Measurements from ENCODE around the gene HERC2.
"Not testable (repeated sequence)": the region's sequence is repeated elsewhere in the genome, so short reads cannot be mapped to it uniquely, and the experiment has no call there.

Gene HERC2

DNA sequence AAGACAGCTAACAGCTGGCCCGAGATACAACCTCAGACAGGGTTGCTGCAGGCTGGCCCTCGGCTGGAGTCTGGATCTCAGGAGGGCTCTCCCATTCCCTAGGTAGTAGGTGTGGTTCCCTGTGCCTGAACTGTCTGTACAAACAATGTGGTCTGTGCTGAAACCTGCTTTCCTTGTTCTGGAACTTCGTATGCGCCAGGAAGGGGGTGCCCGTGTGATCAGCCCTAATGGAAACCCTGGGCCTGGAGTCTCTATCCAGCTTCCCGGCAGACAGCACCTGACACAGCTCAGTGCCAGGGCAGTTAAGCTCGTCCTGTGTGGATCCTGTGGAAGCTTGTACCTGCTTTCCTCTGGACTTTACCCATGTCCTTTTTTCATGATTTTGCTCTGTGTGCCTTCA, 99.4 kb downstream of the HERC2 start:
- DNase-seq (ENCODE audit: low read depth in 4 of 4, low spot score in 1 of 4): not testable (repeated sequence)

DNA sequence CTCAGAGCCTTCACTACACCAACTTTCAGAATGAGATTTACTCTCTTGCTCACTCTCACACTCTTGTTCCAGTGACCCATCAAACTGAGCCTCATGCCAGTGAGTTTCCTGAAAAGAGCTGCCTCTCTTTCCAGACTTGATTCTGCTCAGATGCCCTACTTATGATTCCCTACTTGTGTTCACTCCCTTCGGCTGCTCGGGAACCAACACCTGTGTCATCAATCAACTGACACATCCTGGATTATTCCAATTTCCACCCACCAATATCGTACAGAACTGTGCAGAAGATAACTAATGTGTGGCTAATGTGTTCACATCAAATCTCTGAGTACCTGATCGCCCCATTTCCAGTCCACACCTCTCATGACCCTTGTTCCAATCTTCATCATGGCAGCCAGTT, 100.3 kb downstream of the HERC2 start:
- not testable (repeated sequence) for DNase-seq (ENCODE audit: low read depth in 4 of 4, low spot score in 1 of 4)

DNA sequence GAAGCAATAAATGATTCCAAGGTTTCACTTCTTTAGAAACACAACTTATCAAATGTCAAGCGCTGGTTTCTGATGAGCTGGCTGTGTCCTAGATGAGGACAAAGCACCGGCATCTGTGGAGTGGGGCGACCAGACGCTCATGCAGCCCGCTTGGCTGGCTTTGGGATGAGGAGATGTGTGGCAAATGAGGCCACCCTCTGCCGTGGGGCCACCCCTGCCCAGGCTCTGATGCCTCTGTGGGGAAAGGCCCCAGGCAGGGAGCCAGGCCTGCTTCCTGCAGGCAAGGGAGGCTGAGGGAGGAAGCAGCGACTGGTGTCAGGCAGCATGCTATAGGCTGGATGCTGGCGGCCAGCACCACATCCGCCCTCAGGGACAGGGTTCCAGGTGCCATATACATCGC, 102.9 kb downstream of the HERC2 start:
- no peak for DNase-seq (ENCODE audit: low read depth in 4 of 4, low spot score in 1 of 4)

DNA sequence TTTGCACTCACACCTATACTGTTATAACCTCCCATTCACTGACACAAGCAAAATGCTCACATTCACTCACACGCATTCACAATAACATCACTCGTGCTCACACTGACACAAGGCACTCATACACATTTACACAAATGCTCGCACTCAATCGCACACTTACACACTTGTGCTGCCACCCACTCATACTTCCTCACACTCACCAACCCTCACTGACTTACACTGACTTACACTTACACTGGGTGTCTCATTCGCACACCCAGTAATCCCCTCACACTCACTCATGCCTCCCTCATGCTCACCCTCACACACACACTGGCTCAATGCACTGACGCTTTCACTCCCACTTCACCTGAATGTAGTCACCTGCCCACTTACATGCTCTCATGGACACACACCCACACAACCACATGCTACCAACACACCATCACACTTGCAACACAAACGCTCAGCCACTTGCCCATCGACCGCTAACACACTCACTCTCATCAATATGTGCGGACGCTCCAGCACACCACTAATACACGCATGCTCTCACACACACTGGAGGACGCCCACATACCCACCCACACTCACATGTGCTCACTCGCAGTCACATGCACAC, 104.9 kb downstream of the HERC2 start:
- not testable (repeated sequence) for DNase-seq (ENCODE audit: low read depth in 4 of 4, low spot score in 1 of 4)

DNA sequence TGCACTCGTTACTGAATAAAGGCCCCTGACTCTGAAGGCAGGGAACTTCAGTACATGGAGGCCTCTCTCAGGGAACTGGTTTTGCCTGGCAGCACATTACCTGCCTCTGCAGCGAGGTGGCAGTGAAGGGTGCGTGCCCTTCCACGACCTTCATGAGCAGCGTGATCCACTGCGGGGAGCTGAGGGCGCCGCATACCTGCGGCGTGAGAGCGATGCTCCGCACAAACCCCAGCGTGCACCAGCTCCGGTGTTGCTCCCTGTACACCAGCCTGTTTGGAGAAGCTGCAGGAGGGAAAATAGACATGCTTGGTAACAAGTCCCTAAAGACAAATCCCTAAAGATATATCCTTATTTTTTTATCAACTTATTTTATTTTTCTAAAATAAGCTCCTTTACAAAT, 106.5 kb downstream of the HERC2 start:
- DNase-seq (ENCODE audit: low read depth in 4 of 4, low spot score in 1 of 4): not testable (repeated sequence)

DNA sequence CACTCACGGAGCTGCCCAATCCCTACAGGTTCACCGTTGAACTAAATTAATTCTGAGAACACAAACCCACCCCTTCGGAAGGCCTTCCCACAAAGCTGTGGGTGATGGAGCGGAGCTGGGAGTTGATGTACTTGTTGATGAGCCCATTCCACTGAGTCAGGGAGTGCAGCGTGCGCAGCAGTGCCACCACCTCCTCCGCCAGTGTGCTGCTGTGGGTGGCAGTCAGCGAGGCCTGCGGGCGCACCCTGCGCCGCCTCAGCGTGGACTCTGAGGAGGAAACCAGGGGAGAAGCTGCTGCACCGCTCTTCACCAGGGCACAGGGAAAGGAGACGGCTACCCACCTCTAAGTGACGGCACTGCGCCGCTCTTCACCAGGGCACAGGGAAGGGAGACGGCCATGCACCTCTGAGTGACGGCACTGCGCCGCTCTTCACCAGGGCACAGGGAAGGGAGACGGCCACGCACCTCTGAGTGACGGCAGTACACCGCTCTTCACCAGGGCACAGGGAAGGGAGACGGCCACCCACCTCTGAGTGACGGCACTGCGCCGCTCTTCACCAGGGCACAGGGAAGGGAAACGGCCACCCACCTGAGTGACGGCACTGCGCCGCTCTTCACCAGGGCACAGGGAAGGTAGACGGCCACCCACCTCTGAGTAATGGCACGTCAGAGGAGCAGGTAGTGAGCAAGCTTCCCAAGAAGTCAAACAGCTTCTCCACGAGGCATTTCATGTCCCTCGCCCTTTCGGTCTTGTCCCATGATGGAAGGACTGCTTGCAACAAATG, 107.8 kb downstream of the HERC2 start:
- not testable (repeated sequence) for DNase-seq (ENCODE audit: low read depth in 4 of 4, low spot score in 1 of 4)

DNA sequence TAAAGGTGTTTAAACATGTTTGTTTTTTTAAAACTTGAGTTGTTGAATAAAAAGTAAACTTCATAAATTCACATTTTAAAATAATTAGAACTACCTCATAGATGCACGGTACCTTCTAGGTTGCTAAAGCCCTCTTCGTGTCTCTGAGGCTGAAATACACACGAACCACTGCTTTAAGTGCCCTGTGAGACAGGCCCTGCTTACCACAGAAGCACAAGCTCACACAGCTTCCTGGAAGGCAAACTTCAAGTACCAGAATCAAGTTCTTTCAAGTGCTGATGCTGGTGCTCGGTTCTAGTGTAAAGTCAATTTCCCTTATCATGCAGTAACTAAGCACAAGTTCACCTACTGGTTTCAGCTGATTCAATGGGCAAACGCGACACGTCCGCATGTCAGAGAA, 108.6 kb downstream of the HERC2 start:
- DNase-seq (ENCODE audit: low read depth in 4 of 4, low spot score in 1 of 4): not testable (repeated sequence)

DNA sequence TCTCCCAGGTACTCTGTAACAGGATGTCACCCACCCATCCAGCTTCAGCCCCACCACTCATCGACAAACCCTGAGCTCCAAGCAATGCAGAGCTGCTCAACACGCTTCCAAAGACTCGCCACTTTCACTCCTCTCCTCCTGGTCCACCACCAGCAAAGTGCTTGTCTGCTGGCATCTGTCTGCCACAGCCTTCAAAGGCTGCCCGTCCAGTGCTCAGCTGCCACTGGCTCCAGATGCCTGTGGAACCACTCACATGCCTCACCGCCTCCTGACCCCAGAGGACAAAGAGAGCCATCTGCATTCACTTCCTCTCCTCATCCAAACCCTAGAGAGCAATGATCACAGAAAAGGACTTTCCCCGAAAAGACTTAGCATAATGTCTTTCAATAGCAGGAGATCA, 113.4 kb downstream of the HERC2 start:
- no peak for DNase-seq (ENCODE audit: low read depth in 4 of 4, low spot score in 1 of 4)

DNA sequence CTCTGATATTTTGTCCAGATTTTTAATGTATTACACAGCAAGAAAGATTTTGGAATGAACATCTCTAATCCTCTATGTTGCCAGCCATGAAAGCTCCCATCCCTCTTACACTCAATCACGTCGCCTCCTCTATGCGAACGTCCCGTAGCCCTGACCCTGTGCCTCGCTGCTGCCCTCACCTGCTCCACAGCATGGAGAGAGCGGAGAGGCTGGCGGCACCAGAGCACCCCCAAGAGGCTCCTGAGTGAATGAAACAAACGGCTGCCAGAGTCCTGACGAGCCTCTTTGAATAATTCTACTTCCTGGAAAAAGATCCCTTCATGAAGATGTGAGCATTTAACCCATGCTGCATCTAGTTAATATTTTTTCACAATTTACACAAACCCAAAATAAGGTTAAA, 116.3 kb downstream of the HERC2 start:
- DNase-seq (ENCODE audit: low read depth in 4 of 4, low spot score in 1 of 4): not testable (repeated sequence)

DNA sequence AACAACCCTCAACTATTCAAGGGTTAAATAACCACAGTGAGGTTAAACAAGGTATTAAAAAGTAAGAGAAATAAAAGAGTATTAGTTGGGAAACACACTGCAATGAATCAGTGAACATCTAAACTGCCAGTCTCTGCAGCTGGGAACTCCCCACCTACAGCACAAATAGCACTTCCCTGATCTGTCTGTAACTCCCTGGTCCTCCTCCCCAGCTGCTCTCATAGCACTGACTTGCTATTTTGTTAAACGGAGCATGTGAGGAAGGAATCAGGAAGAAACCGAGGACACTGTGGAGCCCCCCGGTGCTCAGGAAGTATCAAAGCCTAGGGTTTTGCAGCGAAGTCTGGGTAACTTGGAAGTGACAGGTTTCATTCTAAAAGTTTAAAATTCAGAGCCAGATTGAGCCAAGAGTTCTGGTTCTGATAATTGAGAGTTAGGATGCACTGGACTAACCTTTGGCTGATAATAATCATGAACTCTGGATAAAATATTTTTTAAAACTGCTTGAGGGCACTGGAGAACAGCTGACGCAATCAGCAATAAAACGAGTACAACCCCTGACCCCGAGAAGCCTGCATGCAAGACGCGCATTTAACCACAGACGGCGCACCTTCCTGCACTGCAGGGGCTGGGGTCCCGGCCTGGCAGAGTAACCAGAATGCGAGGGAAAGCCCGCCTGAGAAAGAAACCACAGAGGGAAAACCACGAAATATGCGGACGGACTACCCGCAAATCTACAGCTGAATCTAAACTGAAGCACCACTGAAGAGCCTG, 118.7 kb downstream of the HERC2 start:
- DNase-seq (ENCODE audit: low read depth in 4 of 4, low spot score in 1 of 4): not testable (repeated sequence)

DNA sequence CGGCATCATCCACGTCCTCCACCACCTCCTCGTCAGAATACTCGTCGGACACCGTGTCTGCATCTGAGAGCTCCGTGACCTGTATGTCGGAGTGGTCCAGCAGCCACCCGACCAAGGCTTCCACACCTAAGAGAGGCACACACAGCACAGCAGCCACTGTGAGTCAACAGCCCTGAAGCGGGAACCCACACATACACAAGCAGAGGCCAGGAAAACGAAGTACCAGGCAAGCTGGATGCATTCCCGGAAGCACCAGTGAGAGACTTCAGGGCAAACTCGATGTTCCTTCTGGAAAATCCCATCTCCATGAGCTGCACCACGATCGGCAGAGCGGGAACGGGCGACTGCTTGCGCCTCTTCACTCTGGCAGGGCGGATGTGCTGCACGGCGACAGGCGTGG, 119.9 kb downstream of the HERC2 start:
- not testable (repeated sequence) for DNase-seq (ENCODE audit: low read depth in 4 of 4, low spot score in 1 of 4)

DNA sequence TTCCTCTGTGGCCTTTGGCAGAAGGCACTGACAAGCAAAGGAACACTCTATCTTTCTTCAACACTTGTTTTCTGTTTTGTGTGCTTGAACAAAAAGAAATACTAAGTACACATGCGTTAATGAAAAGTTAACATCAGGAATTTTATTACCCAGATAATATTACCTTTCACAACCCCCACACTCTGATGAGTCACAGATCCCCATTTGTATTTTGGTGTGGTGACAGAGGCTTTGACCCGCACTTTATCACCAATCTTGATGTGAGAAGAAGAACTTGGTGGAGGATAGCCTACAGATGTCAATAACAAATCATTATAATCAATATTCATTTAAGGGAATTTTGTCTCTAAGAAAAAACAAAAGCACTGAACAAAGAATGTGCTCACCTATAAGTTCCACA, 123.8 kb downstream of the HERC2 start:
- DNase-seq (ENCODE audit: low read depth in 4 of 4, low spot score in 1 of 4): not testable (repeated sequence)

DNA sequence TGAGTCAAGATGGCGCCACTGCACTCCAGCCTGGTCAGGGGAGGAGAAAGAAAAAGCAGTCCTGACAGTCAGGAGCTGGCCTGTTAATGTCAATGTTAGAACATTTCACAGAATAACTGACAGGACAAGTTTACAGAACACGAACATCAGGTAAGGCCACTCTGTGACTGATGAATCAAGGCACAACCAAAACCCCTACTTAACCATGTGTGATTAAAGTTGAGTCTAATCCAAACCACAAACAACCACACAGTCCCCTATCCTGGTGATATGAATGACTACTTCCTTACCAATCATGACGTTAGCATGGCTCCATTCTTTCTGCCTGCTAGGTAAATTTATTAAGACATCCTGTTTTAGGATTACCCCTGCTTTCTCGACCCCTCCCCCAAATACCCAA, 124.3 kb downstream of the HERC2 start:
- not testable (repeated sequence) for DNase-seq (ENCODE audit: low read depth in 4 of 4, low spot score in 1 of 4)

DNA sequence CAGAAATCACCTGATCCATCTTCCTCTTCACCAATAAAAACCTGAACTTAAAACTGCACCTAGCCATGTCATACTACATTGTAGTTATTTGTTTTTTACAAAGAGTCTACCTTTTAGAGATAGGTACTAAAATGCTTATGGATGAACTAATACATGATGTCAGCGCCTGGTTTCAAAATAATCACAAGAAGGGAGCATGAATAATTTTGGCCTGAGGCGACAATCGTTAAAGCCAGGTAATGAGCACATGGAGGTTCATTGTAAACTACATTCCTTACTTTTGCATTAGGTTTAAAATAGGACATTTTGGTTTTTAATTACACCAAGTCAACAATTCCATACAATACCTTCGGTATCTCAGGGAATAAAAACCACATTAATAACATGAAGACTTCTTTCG, 125.4 kb downstream of the HERC2 start:
- not testable (repeated sequence) for DNase-seq (ENCODE audit: low read depth in 4 of 4, low spot score in 1 of 4)

DNA sequence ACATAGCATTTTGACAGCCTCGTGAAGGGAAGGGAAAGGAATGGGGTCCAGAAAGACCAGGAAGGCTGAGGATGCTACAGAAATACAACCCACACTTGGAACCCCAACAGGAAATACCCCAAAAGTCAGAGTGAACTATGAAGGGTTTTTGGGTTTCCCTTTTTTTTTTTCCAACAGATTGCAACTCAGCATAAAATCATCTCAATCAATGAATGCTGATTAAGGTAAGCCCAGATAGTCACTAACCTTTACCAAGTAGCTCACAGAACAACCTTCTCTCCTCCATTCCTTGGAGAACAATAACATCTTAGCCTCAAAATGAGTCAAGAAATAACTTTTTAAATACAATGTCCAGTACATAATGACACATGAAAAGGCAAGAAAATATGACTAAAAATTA, 129.2 kb downstream of the HERC2 start:
- DNase-seq (ENCODE audit: low read depth in 4 of 4, low spot score in 1 of 4): no peak

DNA sequence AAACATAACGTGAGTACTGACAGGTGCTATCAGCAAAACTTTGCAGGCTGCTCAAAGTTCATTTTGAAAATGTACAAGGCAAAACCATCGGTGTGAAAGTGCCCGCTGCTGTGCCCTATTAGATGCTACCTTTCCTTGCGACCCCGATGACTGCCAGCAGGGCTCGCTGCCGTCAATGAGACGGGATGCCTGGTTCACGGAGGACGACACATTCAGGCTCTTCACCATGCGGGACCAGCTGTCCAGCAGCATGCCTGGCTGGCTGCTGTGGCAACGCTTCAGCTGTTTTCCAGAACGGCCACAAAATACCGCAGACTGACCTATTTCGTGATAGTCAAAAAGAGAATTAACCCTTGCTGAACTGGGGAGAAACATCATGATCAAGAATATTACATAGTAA, 130.1 kb downstream of the HERC2 start:
- DNase-seq (ENCODE audit: low read depth in 4 of 4, low spot score in 1 of 4): no peak

DNA sequence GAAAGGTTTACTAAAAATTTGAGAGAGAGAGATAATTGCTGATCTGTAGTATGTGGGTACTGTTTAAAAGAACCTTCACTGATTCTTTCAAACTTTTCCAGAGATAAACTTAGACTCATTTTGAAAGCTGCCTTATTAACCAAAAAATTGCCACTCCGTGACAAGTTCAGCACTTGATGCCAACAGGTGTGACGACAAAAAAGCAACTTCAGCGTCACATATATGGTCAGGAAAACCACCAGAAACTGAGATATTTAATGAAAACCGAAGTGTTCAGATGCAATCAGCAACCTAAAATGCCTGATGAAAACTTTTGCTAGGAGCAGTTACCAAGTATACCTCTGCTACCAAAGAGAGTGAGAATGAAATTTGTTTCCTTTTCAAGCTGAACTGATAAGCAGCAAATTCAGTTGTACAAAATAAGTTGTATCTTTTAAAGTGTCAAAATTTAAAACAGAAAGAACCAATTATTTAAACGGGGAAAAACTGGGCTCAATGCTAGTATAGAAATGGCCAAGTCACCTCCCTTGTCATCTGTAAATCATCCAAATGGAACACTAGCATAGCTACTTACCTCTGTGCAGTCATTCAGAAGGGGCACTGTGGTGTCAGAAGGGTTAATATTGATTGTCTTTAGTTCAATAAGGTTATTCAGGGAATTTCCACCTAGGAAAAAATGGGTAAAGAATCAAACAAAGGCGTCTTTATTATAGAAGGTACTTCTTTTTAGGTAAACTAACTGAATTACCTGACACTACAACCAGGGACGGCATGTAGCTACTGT, 131.4 kb downstream of the HERC2 start:
- no peak for DNase-seq (ENCODE audit: low read depth in 4 of 4, low spot score in 1 of 4)

DNA sequence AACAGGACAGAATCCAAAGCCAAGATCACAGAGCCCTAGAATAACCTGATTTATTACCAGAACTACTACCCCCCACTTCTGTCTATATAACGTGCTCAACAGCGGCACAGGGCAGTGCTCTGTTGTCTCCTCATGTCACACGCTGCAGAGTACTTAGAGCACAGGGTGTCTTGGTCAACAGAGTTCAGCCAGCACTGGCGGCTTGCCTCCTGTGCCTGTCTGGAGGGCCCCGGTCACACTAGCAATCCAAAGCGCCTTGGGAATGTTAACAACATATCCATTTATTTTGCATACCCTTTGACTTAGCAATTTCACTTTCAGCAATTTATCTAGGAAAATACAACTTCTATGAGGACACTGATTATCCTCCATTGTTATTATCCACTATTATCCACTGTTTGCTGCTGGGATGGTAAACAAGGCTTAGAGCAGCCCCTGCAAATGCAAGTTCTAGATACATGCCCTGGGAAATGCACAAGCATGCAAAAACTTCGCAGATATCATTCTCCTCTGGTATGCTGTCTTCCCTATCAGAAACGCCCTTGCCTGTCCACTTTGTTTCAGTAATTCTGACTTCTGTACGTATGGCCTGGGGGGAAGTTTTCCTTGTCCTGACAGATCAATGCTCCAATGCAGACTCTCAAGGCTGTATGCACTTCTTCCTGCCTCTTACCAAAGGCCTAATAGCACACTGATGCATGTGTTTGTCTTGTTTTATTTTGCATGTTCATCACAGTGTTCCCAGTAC, 136.7 kb downstream of the HERC2 start:
- DNase-seq (ENCODE audit: low read depth in 4 of 4, low spot score in 1 of 4): no peak

DNA sequence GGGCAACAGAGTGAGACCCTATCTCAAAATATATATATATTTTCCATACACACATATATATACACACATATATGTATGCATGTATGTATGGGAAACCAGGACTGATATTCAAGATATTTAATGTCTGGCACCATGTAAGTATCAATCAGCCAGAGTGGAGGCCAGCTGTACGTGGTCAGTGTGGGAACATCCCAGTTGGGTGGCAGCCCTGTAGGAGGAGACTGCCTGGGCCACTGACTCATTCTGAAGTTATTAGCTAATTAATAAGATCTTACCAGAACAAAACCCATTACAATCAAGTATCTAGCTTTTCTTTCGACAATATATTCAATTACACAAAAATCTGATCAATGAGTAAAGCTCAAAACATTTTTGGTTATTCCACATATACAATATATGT, 137.8 kb downstream of the HERC2 start:
- no peak for DNase-seq (ENCODE audit: low read depth in 4 of 4, low spot score in 1 of 4)

DNA sequence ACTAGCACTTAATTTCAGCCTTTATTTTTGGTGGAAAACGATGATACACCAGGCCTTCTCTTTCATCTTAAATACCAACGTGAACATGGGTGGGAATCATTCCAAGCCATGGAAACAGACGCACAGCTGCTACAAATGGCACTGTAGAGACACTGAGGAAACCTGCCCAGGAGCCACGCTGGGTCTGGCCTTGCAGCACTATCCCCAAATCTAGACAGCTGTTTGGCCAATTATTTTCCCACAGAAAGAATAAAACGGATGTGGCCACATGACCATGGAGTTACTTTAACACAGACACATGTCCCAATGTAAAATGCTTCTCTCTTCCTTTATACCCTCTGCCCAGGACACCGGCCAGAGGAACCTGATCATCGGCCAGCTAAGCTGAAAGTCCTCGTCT, 139.2 kb downstream of the HERC2 start:
- DNase-seq (ENCODE audit: low read depth in 4 of 4, low spot score in 1 of 4): no peak

DNA sequence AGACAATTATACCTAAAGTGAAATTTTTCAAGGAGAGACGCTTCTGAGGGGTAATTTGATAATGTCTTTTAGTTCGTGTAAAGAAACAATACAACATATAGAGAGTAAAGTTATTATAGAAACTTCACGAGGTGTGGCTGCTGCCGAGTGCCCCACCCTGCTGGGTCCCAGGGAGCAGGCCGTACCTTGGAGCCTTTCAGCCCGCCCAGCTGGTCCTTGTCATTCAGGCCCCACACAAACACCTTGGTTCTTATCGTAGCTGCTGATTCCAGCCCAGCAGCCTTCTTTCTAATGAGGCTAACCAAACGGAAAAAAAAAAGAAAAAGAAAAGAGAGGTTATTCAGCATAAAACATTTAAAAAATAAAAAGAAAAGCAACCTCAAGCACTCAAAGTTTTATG, 139.8 kb downstream of the HERC2 start:
- no peak for DNase-seq (ENCODE audit: low read depth in 4 of 4, low spot score in 1 of 4)

Data from stimulated activated CD4-positive, alpha-beta T cell treated with anti-CD3 and anti-CD28 coated beads, Interleukin-1b, Interleukin-23, amount 100 ng/mL, for 24 hours (primary cell).